Gastroesophageal sphincter (tissue), 3 donors: Measurements from ENCODE around the gene CTNNA1.

Experiments
- CTCF ChIP-seq, 4 experiments: fragments of 200-600 bp in 2 of 4; fragments of 450-650 bp in 2 of 4; sonication (generic) in 1 of 4; IDR thresholded peaks; one replicate each; pipeline ENCODE4 v1.5.1; 2017 to 2019; ENCODE audit warnings: antibody characterized with exemption in 4 of 4, mild to moderate bottlenecking in 2 of 4, moderate library complexity in 2 of 4
- EP300 ChIP-seq: sonication (generic); formaldehyde crosslinking; IDR thresholded peaks from one replicate; pipeline ENCODE4 v1.6.1; 2017; ENCODE audit warnings: antibody characterized with exemption, mild to moderate bottlenecking
- POLR2A ChIP-seq, 2 donors: fragments of 450-650 bp; IDR thresholded peaks; one replicate each; pipeline ENCODE4 v1.6.1; 2017; ENCODE audit warnings: antibody characterized with exemption in 2 of 2, mild to moderate bottlenecking in 2 of 2, moderate library complexity in 1 of 2
- POLR2AphosphoS5 ChIP-seq: sonication (generic); formaldehyde crosslinking; IDR thresholded peaks from one replicate; pipeline ENCODE4 v1.6.1; 2017; ENCODE audit warnings: antibody characterized with exemption

DNA sequence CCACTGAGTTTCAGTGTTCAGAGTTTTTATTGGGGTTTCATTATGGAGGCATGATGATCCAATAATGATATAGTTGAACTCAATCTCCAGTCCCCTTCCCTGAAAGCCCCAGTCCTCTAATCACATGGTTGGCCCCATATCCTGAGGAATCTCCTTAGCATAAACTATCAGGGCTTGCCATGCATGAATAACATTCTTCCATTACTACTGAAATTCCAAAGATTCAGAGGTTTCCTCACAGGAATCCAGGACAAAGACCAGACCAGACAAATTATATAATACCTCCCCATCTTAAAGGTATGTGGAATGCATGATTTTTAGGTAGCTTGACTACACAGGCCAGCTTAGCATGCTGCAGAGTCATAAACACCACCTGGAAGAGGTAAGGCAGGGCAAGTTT, 137.4 kb downstream of the CTNNA1 start:
- TF ChIP-seq POLR2A (IDR thresholded peaks at IDR 0.05) (no peak), EP300 (no peak), CTCF (IDR thresholded peaks at IDR 0.05) (no peak), POLR2AphosphoS5 (no peak)
